ENCODE results near the gene ASPDH.

- no peak for TF ChIP-seq CTCF (IDR thresholded peaks at IDR 0.05)
- TF ChIP-seq POLR2AphosphoS5 (IDR thresholded peaks at IDR 0.05; ENCODE audit: low read depth, low read length): no peak
Observed at GRCh38 chr19:50482916-50483315, 30.8 kb downstream of the ASPDH start.

Data from Panc1 (cell line).